CD4-positive, alpha-beta T cell treated with Interleukin-17A for 1 hour (primary cell): Measurements from ENCODE around the gene CYP2B6.
"Not testable (repeated sequence)": the region's sequence is repeated elsewhere in the genome, so short reads cannot be mapped to it uniquely, and the experiment has no call there.

Source experiments
- DNase-seq: peaks from one replicate; pipeline ENCODE4 v3.0.0-alpha.2; 2020

The CYP2B6 gene

GRCh38 chr19:40990972-40991381 is at the start of gene CYP2B6:
Gene CYP2B6 (plus strand): TSS chr19:40991282. CDS start chr19:40991306, 24 bp downstream.
- no peak for DNase-seq

GRCh38 chr19:40941481-40942219 is 49.4 kb upstream of the CYP2B6 start:
- DNase-seq: no peak

GRCh38 chr19:40945645-40946044 is 45.4 kb upstream of the CYP2B6 start:
- DNase-seq: no peak

- DNase-seq: no peak
Observed at GRCh38 chr19:40947114-40947513, 44.0 kb upstream of the CYP2B6 start.

- DNase-seq: no peak
Observed at GRCh38 chr19:40947573-40947972, 43.5 kb upstream of the CYP2B6 start.

- no peak for DNase-seq
Observed at GRCh38 chr19:40948580-40949299, 42.3 kb upstream of the CYP2B6 start.

GRCh38 chr19:40954573-40954972 is 36.5 kb upstream of the CYP2B6 start:
- DNase-seq: no peak

- DNase-seq: no peak
Observed at GRCh38 chr19:40959338-40959737, 31.7 kb upstream of the CYP2B6 start.

GRCh38 chr19:40960062-40960685 is 30.9 kb upstream of the CYP2B6 start:
- DNase-seq: no peak

GRCh38 chr19:40960780-40961179 is 30.3 kb upstream of the CYP2B6 start:
- DNase-seq: no peak

- DNase-seq: no peak
Observed at GRCh38 chr19:40962460-40962961, 28.6 kb upstream of the CYP2B6 start.

- DNase-seq: not testable (repeated sequence)
Observed at GRCh38 chr19:40964361-40964760, 26.7 kb upstream of the CYP2B6 start.

- DNase-seq: not testable (repeated sequence)
Observed at GRCh38 chr19:40965351-40965750, 25.7 kb upstream of the CYP2B6 start.

GRCh38 chr19:40966591-40966990 is 24.5 kb upstream of the CYP2B6 start:
- DNase-seq: not testable (repeated sequence)

GRCh38 chr19:40968065-40968464 is 23.0 kb upstream of the CYP2B6 start:
- DNase-seq: not testable (repeated sequence)

- DNase-seq: peak; percentile 12
Observed at GRCh38 chr19:40969721-40970120, 21.4 kb upstream of the CYP2B6 start.

- DNase-seq: peak; percentile 75
Observed at GRCh38 chr19:40970396-40971345, 20.4 kb upstream of the CYP2B6 start.

GRCh38 chr19:40974633-40975037 is 16.4 kb upstream of the CYP2B6 start:
- peak; percentile 83 for DNase-seq

GRCh38 chr19:40976134-40976533 is 14.9 kb upstream of the CYP2B6 start:
- DNase-seq: no peak

GRCh38 chr19:40976724-40977123 is 14.4 kb upstream of the CYP2B6 start:
- no peak for DNase-seq

GRCh38 chr19:40979759-40980158 is 11.3 kb upstream of the CYP2B6 start:
- not testable (repeated sequence) for DNase-seq

- not testable (repeated sequence) for DNase-seq
Observed at GRCh38 chr19:40980743-40981442, 10.2 kb upstream of the CYP2B6 start.
